Smooth muscle cell (in vitro differentiated cells): Measurements from ENCODE around the gene CCDC157. TPM values are rescaled to one million over a fixed set of nuclear protein-coding genes. Genes with fewer than 3 reads are reported as not detected.
"Not testable (repeated sequence)": the region's sequence is repeated elsewhere in the genome, so short reads cannot be mapped to it uniquely, and the experiment has no call there.

Source experiments
- DNase-seq: peaks from one replicate; lab custom pipeline; 2025; ENCODE audit not compliant: unreplicated experiment; lab: John Stamatoyannopoulos, UW
- H2AFZ ChIP-seq: fragments of 200-600 bp; sonication (generic); 2 replicates; pipeline ENCODE4 v1.6.0; 2016; ENCODE audit warnings: antibody characterized with exemption, low read depth, mild to moderate bottlenecking
- H3F3A ChIP-seq: fragments of 200-600 bp; sonication (generic); 2 replicates; pipeline ENCODE4 v1.6.0; 2017; ENCODE audit warnings: antibody characterized with exemption, low read depth
- H3K27ac ChIP-seq: fragments of 200-600 bp; sonication (generic); 2 replicates; pipeline ENCODE4 v1.5.1; 2016; ENCODE audit warnings: low read depth, mild to moderate bottlenecking
- H3K27me3 ChIP-seq: fragments of 200-600 bp; sonication (generic); 2 replicates; pipeline ENCODE4 v1.6.1; 2016; ENCODE audit warnings: low read depth, mild to moderate bottlenecking
- H3K36me3 ChIP-seq: fragments of 200-600 bp; sonication (generic); 2 replicates; pipeline ENCODE4 v1.5.1; 2016; ENCODE audit warnings: low read depth
- H3K4me1 ChIP-seq: fragments of 200-600 bp; sonication (generic); 2 replicates; pipeline ENCODE4 v1.5.1; 2016; ENCODE audit warnings: low read depth
- H3K4me2 ChIP-seq: fragments of 200-600 bp; sonication (generic); 2 replicates; pipeline ENCODE4 v1.6.0; 2016; ENCODE audit warnings: mild to moderate bottlenecking
- H3K4me3 ChIP-seq: fragments of 200-600 bp; sonication (generic); 2 replicates; pipeline ENCODE4 v1.5.1; 2016; ENCODE audit warnings: mild to moderate bottlenecking
- H3K79me2 ChIP-seq: fragments of 200-600 bp; sonication (generic); 2 replicates; pipeline ENCODE4 v1.6.0; 2016; ENCODE audit warnings: low read depth, mild to moderate bottlenecking
- H3K9ac ChIP-seq: fragments of 200-600 bp; sonication (generic); 2 replicates; pipeline ENCODE4 v1.6.0; 2016; ENCODE audit warnings: low read depth
- H3K9me3 ChIP-seq: fragments of 200-600 bp; sonication (generic); replicated peaks from 2 replicates; pipeline ENCODE4 v1.5.1; 2016; ENCODE audit warnings: low read depth
- H4K20me1 ChIP-seq: fragments of 200-600 bp; sonication (generic); 2 replicates; pipeline ENCODE4 v1.6.0; 2016; ENCODE audit warnings: low read depth
- CTCF ChIP-seq: fragments of 200-600 bp; sonication (generic); IDR thresholded peaks from 2 replicates; pipeline ENCODE4 v1.5.1; 2017; ENCODE audit warnings: borderline replicate concordance, mild to moderate bottlenecking, antibody characterized with exemption; ENCODE audit not compliant: insufficient read depth, poor library complexity, severe bottlenecking
- WGBS: methylation state at CpG from one replicate; pipeline ENCODE4 v1.1.7; 2016; ENCODE audit warnings: low lambda C conversion rate; 5-methylcytosine and 5-hydroxymethylcytosine counted together
- polyA plus RNA-seq: library from polyadenylated mRNA; unstranded; fragments of >200 nt; fragmentation: Nextera tagmentation; extraction: Ambion mirVana; gene quantifications from 2 replicates; pipeline ENCODE4 v1.2.1, GENCODE V29; 2016
- total RNA-seq: library from RNA; depleted of rRNA; stranded (reverse); fragments of >200 nt; gene quantifications from 2 replicates; pipeline ENCODE4 v1.2.3, GENCODE V29; 2014

Gene CCDC157
- total and polyA plus RNA-seq, 2 experiments from 2014 or later, result 2.5 to 4.8 TPM

DNA sequence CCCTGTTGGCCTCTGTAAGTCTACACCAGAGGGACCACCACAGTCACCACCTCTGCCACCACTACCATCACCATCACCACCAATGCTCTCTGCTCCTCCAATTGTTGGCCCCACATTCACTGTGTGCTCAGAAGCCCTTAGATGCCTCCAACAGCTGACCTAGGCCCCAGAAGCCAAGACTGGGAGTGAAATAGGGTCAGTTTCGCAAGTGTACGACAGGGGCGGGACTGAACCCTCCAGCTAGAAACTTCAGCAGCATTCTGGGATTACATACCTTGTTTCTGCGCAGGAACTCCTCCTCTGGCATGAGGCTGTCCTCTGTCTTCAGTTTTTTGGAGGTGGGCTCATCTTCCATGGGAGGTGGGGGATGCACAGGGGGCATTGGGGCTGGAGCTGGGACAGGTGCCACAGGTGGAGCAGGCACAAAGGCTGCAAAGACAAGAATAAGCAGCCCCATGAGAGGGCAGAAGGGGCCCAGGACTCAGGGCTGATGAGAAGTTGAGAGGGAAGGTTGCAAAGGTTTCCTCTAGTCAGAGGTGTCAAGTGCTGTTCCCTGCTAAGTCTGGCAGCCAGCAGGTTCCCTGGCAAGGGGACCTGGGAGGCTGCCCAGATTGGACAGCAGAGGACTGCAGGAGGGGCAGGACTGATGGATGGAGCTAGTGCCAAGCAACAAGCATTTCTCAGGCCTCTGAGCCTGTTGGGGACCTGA lies 19.9 kb upstream of the CCDC157 start:
- Histone ChIP-seq H3K27me3 (no peaks in the 10 kb centered on the region), H3K9ac (no peak overlapping the region), H4K20me1 (peaks cover 3% of the 10 kb centered on the region), H3F3A (peaks cover 7% of the 10 kb centered on the region), H3K36me3 (peaks cover 25% of the 10 kb centered on the region), H3K4me3 (no peak overlapping the region), H3K4me1 (no peaks in the 10 kb centered on the region), H3K9me3 (no peaks in the 10 kb centered on the region), H3K4me2 (no peak overlapping the region), H3K27ac (no peak overlapping the region), H2AFZ (no peak overlapping the region), H3K79me2 (no peaks in the 10 kb centered on the region)
- no peak for DNase-seq
- 97% methylated on average over 4 of the region's 4 CpGs for WGBS
- TF ChIP-seq CTCF, result no peak

DNA sequence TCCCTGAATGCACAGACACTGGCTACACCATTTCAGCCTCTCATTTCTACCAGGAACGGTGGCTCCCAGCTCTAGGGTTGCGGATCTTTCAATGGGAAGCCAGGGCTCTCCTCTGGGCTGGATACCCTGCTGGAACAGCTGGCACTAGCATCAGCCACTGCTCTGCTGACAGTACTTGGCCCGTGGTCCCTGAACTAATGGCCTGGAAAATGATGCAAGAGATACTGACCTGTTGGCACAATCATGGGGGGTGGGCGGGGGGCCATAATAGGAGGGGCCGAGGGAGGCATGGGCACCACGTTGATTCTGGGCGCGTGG lies 19.4 kb upstream of the CCDC157 start:
- Histone ChIP-seq H3F3A (peaks cover 5% of the 10 kb centered on the region), H4K20me1 (peaks cover 3% of the 10 kb centered on the region), H3K4me3 (no peak overlapping the region), H3K9me3 (no peaks in the 10 kb centered on the region), H3K36me3 (peaks cover 25% of the 10 kb centered on the region), H3K27ac (no peak overlapping the region), H3K4me1 (no peaks in the 10 kb centered on the region), H3K4me2 (no peak overlapping the region), H3K9ac (no peak overlapping the region), H3K27me3 (no peaks in the 10 kb centered on the region), H3K79me2 (no peaks in the 10 kb centered on the region), H2AFZ (no peak overlapping the region)
- no peak for DNase-seq
- TF ChIP-seq CTCF, result no peak
- whole genome bisulfite sequencing, result 93% methylated on average over 8 of the region's 8 CpGs

DNA sequence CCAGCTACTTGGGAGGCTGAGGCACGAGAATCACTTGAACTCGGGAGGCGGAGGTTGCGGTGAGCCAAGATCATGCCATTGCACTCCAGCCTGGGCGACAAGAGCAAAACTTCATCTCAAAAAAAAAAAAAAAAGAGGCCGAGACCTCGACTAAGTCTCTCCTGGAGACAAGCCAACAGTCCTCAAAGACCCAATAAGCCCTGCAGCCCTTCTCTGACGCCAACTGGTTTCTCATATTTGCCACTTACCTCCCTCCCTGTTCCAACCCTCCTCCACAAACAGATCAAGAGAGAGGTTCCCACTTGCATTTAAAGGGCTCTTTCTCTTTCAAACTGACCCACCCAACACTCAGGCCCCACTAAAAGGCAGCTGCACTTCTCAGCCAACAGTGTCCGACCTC lies 18.5 kb upstream of the CCDC157 start:
- peaks cover 33% of the 10 kb centered on the region for H3K36me3 ChIP-seq
- H3F3A ChIP-seq, result not testable (repeated sequence)

GRCh38 chr22:30338802-30339201 lies 18.0 kb upstream of the CCDC157 start:
- TF ChIP-seq CTCF, result no peak
- peaks cover 8% of the 10 kb centered on the region for H4K20me1 ChIP-seq
- no peak for DNase-seq
- no peaks in the 10 kb centered on the region for H3K9me3 ChIP-seq
- no peak overlapping the region for H3K4me3 ChIP-seq
- WGBS, result over 99% methylated on average over 7 of the region's 7 CpGs
- H3K36me3 ChIP-seq, result peaks cover 34% of the 10 kb centered on the region
- H3F3A ChIP-seq, result no peaks in the 10 kb centered on the region
- H3K27ac ChIP-seq, result no peak overlapping the region
- H3K27me3 ChIP-seq, result no peaks in the 10 kb centered on the region
- no peak overlapping the region for H3K9ac ChIP-seq
- no peaks in the 10 kb centered on the region for H3K4me1 ChIP-seq
- no peaks in the 10 kb centered on the region for H3K79me2 ChIP-seq
- no peak overlapping the region for H2AFZ ChIP-seq
- no peak overlapping the region for H3K4me2 ChIP-seq

More for the DNA sequence above, 18.5 kb upstream of the CCDC157 start:
- H3K4me2 ChIP-seq, H4K20me1 ChIP-seq, H3K27me3 ChIP-seq, H3K9me3 ChIP-seq, H3K79me2 ChIP-seq, H3K4me3 ChIP-seq, H2AFZ ChIP-seq, H3K27ac ChIP-seq, DNase-seq, H3K4me1 ChIP-seq, H3K9ac ChIP-seq: not testable (repeated sequence)
- WGBS, result 96% methylated on average over 9 of the region's 9 CpGs
